HG02981 (cell line): ENCODE measurements around the gene DLST.

Source experiments
- ATAC-seq: cut with Tn5 transposase; IDR thresholded peaks from one replicate; pipeline ENCODE4 v1.9.1; 2021; ENCODE audit warnings: mild to moderate bottlenecking, moderate library complexity; ENCODE audit not compliant: unreplicated experiment

Gene DLST

DNA sequence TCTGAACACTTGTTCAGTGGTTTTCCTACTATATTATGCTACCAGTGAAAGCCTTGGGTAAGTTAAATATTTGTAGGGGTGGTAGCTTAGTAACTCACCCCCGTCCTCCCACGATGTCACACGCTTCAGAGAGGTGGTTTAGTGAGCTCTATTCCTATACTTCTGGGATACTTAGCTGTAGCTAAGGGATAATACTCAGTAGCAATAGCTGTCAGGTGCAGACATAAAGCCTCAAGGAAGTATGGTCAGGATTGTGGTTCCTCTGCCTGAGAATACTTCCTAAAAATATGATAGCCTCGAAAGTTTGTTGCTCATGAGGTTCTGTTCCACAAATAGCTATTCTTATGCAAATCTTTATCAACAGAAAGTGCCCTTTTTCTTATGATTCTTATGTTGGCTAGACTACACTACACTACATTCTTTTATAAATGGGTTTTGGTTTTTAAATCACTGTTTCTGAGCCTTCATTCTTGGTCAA, 11.9 kb downstream of the DLST start:
- ATAC-seq = peak; percentile 67

DNA sequence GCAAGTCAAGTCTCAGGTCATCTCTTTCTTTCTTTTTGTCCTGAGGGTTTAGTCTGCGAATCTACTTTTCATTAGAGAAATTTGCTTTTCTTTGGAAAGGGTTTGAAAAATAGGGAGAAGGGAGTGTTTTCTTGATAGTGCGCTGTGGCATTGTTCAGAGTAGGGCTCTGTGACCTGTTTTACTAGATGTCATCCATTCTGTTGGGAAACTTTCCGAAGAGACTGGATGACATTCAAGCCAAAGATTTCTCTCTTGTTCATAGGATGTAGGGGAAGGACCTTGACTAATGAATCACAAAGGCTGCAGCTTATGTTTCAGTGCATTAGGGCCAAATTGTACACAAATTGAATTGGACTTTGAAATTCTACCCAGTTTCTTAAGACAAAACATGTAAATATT, 14.7 kb downstream of the DLST start:
- ATAC-seq = no peak

GRCh38 chr14:74897642-74898041, 15.9 kb downstream of the DLST start:
- no peak for ATAC-seq

GRCh38 chr14:74898083-74898482, 16.4 kb downstream of the DLST start:
- ATAC-seq = no peak

GRCh38 chr14:74898694-74899093, 17.0 kb downstream of the DLST start:
- no peak for ATAC-seq

- ATAC-seq = no peak
Measured at GRCh38 chr14:74902941-74903705, 21.4 kb downstream of the DLST start.

DNA sequence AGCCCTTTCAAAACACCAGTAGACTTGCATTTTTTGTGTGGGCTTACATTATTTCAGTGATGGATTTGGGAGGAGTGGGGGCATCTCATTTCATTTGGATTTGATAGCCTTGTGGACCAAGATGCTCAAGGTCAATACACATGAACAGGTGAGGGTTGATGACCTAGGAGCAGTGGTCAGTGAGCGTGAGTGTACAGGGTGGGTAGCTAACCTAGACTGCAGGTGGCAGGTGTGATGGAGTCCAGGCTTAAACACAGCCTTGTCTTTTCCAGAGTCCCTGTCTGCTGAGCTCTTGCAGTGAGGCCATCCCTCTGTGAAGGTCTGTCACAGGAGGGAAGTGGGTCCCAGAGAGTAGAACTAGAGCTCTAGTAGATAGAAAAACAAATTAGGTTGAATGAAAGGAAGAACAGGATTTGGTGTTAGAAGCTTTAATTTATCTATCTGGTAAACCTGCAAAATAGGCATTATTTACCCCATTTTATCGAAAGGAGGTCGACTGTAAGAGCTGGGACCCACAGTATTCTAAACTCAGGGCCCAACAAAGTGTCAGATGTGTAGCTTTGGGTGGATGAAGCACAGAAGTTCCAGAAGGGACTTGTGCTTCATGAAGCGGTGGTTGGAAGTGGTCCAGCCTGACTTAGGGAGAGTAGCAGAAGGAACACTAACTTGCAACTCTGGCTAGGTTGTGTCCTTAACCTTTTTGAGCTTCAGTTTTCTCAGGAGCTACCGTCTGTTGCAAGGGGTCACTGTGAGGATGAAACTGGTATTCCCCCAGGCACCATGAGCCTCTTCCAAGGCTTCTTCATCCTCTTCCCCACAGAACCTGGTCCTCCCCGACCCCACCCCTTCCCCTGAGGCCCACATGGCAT, 23.2 kb downstream of the DLST start:
- no peak for ATAC-seq

- no peak for ATAC-seq
Measured at GRCh38 chr14:74905595-74906142, 24.0 kb downstream of the DLST start.

- no peak for ATAC-seq
Measured at GRCh38 chr14:74906925-74907521, 25.3 kb downstream of the DLST start.

DNA sequence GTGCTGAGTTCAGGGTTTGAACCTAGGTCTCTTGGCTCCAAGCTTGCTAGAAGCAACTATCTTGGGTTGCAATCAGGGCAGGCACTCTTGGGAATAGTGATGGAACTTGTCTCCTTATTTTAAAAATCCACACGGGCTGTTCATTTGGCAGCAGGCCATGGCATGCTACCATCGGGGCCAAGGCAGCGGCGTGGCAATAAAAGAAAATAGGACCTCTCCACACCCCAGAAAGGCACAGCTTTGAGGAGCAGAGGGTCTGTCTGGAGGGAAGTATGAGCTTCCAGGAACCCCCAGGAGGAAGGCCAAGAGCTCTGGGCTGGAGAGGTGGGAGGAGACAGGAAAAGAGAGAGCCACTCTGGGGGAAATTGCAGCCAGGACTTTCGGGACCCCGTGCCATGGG, 26.0 kb downstream of the DLST start:
- no peak for ATAC-seq

DNA sequence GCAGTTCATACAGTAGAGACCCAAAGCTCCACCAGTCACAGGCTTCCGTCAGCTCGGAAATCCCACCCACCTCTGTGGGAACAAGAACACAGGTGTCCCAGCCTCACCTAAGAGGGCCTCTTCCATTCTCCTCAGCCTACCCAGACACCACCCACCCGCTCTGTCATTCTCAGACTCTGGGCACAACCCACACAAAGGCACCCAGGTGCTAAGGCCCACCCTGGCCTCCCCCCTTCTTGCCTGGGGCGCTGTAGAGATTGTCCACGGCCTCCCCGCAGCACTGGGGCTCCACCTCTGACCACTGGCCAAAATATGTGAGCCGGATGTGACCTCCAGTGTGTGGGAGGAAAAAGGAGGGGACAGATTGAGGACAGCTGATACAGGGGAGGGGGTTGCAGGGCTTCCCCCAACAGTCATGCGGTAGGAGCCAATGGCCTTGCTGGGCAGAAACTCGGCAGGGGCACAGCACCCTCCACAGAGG, 27.2 kb downstream of the DLST start:
- no peak for ATAC-seq

DNA sequence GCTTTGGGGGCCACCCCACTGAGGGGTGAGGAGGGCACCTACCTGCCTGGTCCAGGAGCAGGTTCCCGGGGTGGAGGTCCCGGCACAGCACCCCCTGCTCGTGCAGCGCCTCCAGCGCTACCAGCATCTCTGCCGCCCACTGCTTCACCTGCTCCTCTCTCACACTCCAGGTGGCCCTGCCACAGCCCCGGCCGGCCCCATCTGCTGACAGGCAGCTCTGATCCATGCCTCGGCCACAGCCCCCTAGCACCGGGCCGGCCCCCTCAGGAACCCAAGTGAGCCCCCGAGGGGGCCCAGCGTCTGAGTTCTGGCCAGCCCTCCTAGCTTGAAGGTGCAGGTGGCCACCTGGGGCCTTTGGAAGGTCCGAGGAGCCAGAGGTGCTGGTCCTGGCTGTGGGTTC, 27.8 kb downstream of the DLST start:
- ATAC-seq = no peak

DNA sequence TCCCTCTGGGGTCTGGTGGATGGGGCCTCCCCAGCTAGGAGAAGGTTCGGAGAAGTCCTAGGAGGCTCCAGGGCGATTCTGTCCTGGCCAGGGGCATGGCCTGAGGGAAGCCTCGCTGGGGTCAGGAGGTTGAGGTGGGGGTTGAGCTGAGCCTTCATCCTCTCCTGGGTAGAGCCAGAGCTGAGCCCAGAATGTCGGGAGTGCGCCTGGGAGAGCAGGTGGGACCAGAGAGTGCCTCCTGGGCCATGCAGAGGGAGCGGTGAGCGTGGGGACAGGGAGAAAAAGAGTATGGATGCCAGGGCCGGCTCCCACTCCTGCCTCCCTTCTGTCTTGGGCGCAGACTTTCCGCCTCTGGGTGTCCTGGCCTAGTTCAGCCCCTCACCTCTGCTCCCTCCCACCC, 28.2 kb downstream of the DLST start:
- no peak for ATAC-seq

DNA sequence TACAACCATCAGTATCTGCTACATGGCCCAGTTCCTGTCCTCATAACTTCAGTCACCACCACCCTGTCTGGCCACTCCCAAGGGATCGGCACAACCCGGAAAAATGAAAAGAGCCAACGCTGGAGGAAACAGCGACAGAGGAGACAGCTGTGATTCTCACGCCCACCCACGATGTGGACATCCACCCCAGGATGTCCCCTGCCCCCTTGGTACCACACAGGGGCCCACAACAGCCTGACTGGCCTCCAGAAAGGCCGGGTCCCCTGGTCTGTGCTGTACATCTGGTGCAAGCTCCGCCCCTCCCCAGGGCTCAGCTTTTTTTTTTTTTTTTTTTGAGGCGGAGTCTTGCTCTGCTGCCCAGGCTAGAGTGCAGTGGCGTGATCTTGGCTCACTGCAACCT, 28.8 kb downstream of the DLST start:
- no peak for ATAC-seq

DNA sequence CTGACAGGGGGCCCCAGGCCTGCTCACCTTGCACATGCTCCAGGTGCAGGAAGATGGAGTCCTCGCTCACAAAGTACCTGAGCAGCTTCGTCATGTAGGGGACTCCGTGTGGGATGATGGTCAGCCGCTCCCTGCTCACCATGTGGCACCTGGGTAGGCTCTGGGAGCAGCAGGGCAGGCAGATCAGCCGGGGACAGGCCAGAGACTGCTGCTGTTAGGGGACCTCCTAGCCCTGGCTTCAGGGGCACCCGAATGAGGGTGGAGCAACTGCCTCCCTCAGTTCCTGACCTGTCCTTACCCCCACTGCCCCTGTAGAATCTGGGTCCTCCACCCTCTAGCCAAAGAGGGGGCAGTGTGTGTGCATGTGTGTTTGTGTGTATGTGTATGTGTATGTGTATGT, 29.5 kb downstream of the DLST start:
- no peak for ATAC-seq

- ATAC-seq = no peak
Measured at GRCh38 chr14:74911704-74912103, 30.0 kb downstream of the DLST start.

- no peak for ATAC-seq
Measured at GRCh38 chr14:74912111-74912510, 30.4 kb downstream of the DLST start.

GRCh38 chr14:74912801-74913200, 31.1 kb downstream of the DLST start:
- ATAC-seq = no peak

GRCh38 chr14:74913393-74913910, 31.7 kb downstream of the DLST start:
- no peak for ATAC-seq

DNA sequence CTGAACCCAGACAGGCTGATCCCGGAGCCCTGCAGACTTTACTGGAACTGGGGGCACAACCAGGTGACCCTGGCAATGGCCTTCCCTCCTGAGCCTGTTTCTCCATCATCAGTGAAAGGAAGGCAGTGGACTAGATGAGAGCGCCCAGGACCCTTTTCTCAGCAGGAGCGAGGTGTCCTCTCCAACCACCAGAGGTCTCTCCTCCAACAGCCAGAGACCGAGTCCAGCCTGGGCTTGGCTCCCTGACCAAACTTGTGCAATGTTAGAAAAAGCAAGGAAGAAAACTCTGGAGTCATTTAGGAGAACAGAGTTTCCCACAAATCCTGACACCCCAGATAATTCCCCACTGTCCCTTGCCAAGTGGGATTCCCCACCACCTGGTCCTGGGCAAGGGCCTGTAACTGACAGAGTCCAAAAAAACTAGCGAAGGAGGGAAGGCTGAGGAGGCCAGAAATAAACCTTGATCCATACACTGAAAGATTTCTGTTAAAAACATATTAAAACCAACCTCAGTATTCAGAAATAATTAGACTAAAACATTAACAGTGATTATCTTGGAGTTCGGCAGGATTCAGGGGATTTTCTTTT, 32.4 kb downstream of the DLST start:
- ATAC-seq = no peak

- ATAC-seq = no peak
Measured at GRCh38 chr14:74915426-74915825, 33.7 kb downstream of the DLST start.
